ENCODE data around the gene GZMM. TPM values are rescaled to one million over a fixed set of nuclear protein-coding genes. Genes with fewer than 3 reads are reported as not detected.

The GZMM gene
- 10 to 100 TPM; 44.5 to 47.4 TPM for total RNA-seq

- H3K4me3 Mint-ChIP-seq = peak within 1 kb of the TSS; percentile 79
- ChIA-PET POLR2A (no interaction called here), CTCF (interaction anchor here (1.0 to 1.8 kb wide), 2 partner anchors 20 to 33 kb away, joined by 3 to 5 read pairs; no protein-coding TSS in a partner anchor)
- peaks cover 3% of the 10 kb centered on the region for H3K36me3 Mint-ChIP-seq (ENCODE audit: low read depth)
- H3K9me3 Mint-ChIP-seq = no peaks in the 10 kb centered on the region
- H3K27ac Mint-ChIP-seq = peak within 1 kb of the TSS; percentile 90
- H3K4me1 Mint-ChIP-seq = peaks cover 20% of the 10 kb centered on the region
- peak; percentile 80 for DNase-seq
- no peaks in the 10 kb centered on the region for H3K27me3 Mint-ChIP-seq
Measured at GRCh38 chr19:543910-544608, at the start of gene GZMM. Gene GZMM, plus strand, starts transcription at chr19:544053. Its CDS starts 19 bp downstream, at chr19:544072.

DNA sequence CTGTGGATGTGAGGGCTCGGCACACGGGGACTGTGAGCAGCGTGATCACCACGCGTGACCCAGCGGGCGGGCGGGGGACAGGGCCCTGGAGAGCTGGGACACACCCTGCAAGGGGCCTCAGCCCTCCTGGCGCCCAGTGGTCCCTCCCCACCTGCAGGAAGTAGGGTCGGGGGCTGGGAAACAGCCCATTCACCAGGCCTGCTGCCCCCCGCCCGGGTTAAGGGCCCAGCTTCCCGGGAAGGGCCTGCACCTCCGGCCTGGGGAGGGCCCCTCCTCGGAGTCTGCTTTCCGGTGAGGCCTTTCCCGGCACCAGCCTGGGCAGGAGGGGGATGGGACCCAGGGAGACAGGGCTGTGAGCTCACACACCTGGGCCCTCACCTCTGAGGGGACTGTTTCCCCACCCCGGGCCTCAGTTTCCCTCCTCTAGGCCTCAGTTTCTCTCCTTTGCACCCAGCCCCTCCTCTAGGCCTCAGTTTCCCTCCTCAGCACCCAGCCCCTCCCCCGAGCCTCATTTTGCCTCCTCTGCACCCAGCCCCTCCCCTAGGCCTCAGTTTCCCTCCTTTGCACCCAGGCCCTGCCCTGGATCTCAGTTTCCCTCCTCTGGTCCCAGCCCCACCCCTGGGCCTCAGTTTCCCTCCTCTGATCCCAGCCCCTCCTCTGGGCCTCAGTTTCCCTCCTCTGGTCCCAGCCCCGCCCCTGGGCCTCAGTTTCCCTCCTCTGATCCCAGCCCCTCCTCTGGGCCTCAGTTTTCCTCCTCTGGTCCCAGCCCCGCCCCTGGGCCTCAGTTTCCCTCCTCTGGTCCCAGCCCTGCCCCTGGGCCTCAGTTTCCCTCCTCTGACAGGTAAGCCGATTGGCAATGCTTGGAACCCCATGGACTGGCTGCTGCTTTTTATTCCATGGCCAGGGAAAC lies 49.4 kb upstream of the GZMM start:
- H3K9me3 Mint-ChIP-seq = peaks cover 5% of the 10 kb centered on the region
- H3K4me3 Mint-ChIP-seq = no peak overlapping the region
- peaks cover 2% of the 10 kb centered on the region for H3K4me1 Mint-ChIP-seq
- H3K36me3 Mint-ChIP-seq (ENCODE audit: low read depth) = no peaks in the 10 kb centered on the region
- peaks cover 18% of the 10 kb centered on the region for H3K27me3 Mint-ChIP-seq
- ChIA-PET POLR2A (no interaction called here), CTCF (interaction anchor here (1.2 to 3.3 kb wide), 4 partner anchors 9 to 16 kb away, joined by 3 to 25 read pairs (median 6); no protein-coding TSS in a partner anchor)
- no peak overlapping the region for H3K27ac Mint-ChIP-seq
- DNase-seq = no peak

GRCh38 chr19:495081-495401 lies 48.8 kb upstream of the GZMM start:
- ChIA-PET POLR2A (no interaction called here), CTCF (interaction anchor here (0.6 to 3.3 kb wide), 8 partner anchors 8 to 216 kb away, joined by 3 to 25 read pairs (median 4); no protein-coding TSS in a partner anchor)
- H3K36me3 Mint-ChIP-seq (ENCODE audit: low read depth) = no peaks in the 10 kb centered on the region
- H3K4me3 Mint-ChIP-seq = no peak overlapping the region
- H3K27ac Mint-ChIP-seq = no peak overlapping the region
- DNase-seq = no peak
- no peaks in the 10 kb centered on the region for H3K4me1 Mint-ChIP-seq
- H3K27me3 Mint-ChIP-seq = peaks cover 21% of the 10 kb centered on the region
- peaks cover 5% of the 10 kb centered on the region for H3K9me3 Mint-ChIP-seq

GRCh38 chr19:495402-496111 lies 48.3 kb upstream of the GZMM start:
- CTCF ChIA-PET = interaction anchor here (0.6 to 3.3 kb wide), 8 partner anchors 7 to 216 kb away, joined by 3 to 25 read pairs (median 4); no protein-coding TSS in a partner anchor
- H3K36me3 Mint-ChIP-seq (ENCODE audit: low read depth) = no peaks in the 10 kb centered on the region
- H3K4me1 Mint-ChIP-seq = no peaks in the 10 kb centered on the region
- POLR2A ChIA-PET = interaction anchor here (0.7 kb wide), 1 partner anchor 1794 kb away, joined by 3 read pairs; no protein-coding TSS in a partner anchor
- peak; percentile 37 for DNase-seq
- no peak overlapping the region for H3K27ac Mint-ChIP-seq
- H3K27me3 Mint-ChIP-seq = peaks cover 21% of the 10 kb centered on the region
- peaks cover 5% of the 10 kb centered on the region for H3K9me3 Mint-ChIP-seq
- H3K4me3 Mint-ChIP-seq = no peak overlapping the region

- Mint-ChIP-seq H3K4me3 (no peak within 1 kb of the TSS), H3K36me3 (ENCODE audit: low read depth) (no peaks in the 10 kb centered on the region), H3K9me3 (peaks cover 5% of the 10 kb centered on the region), H3K27me3 (peaks cover 21% of the 10 kb centered on the region), H3K27ac (no peak within 1 kb of the TSS), H3K4me1 (no peaks in the 10 kb centered on the region)
- CTCF ChIA-PET = interaction anchor here (1.2 to 3.3 kb wide), 6 partner anchors 7 to 114 kb away, joined by 3 to 25 read pairs (median 6); no protein-coding TSS in a partner anchor
- no peak for DNase-seq
- POLR2A ChIA-PET = interaction anchor here (0.7 kb wide), 1 partner anchor 1793 kb away, joined by 3 read pairs; no protein-coding TSS in a partner anchor
Measured at GRCh38 chr19:496112-496665, 47.7 kb upstream of the GZMM start, which contains the start of gene MADCAM1. Gene MADCAM1, plus strand, starts transcription at chr19:496486. Its CDS starts 14 bp downstream, at chr19:496500.

DNA sequence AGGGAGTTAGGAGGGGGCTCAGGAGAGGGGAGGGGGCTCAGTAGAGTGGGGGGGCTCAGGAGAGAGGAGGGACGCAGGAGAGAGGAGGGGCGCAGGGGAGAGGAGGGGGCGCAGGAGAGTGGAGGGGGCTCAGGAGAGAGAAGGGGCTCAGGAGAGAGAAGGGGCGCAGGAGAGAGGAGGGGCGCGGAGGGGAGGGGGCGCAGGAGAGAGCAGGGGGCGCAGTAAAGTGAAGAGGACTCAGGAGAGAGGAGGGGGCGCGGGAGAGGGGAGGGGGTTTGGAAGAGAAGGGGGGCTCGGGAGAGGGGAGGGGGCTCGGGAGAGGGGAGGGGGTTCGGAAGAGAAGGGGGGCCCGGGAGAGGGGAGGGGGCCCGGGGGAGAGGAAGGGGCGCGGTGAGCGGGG lies 46.9 kb upstream of the GZMM start:
- Mint-ChIP-seq H3K9me3 (peaks cover 5% of the 10 kb centered on the region), H3K36me3 (ENCODE audit: low read depth) (no peaks in the 10 kb centered on the region), H3K27me3 (peaks cover 21% of the 10 kb centered on the region), H3K4me3 (no peak overlapping the region), H3K4me1 (peaks cover under 1% of the 10 kb centered on the region), H3K27ac (no peak overlapping the region)
- POLR2A ChIA-PET = no interaction called here
- CTCF ChIA-PET = interaction anchor here (1.9 kb wide), 1 partner anchor 10 kb away, joined by 15 read pairs; no protein-coding TSS in a partner anchor
- no peak for DNase-seq

DNA sequence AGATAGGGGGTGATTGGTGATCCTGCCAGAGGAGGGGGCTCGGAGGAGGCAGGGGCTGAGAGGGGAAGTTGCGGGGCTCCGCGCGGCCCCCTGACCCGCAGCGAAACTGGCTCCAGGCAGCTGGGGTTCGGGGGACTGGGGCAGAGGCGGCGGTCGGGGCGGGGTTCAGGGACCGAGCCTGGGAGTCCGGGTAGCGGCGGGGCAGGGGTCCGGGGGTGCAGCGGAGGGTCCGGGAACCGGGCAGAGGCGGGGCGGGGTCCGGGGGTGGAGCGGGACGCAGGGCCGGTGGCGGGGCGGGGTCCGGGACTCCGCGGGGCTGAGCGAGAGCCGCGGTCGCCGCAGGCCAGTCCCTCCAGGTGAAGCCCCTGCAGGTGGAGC lies 46.4 kb upstream of the GZMM start:
- Mint-ChIP-seq H3K4me1 (peaks cover 4% of the 10 kb centered on the region), H3K27ac (no peak overlapping the region), H3K4me3 (no peak overlapping the region), H3K27me3 (peaks cover 21% of the 10 kb centered on the region), H3K36me3 (ENCODE audit: low read depth) (no peaks in the 10 kb centered on the region), H3K9me3 (peaks cover 5% of the 10 kb centered on the region)
- CTCF ChIA-PET = interaction anchor here (1.5 to 4.0 kb wide), 3 partner anchors 9 to 250 kb away, joined by 3 to 17 read pairs (median 15); no protein-coding TSS in a partner anchor
- no peak for DNase-seq
- POLR2A ChIA-PET = no interaction called here

DNA sequence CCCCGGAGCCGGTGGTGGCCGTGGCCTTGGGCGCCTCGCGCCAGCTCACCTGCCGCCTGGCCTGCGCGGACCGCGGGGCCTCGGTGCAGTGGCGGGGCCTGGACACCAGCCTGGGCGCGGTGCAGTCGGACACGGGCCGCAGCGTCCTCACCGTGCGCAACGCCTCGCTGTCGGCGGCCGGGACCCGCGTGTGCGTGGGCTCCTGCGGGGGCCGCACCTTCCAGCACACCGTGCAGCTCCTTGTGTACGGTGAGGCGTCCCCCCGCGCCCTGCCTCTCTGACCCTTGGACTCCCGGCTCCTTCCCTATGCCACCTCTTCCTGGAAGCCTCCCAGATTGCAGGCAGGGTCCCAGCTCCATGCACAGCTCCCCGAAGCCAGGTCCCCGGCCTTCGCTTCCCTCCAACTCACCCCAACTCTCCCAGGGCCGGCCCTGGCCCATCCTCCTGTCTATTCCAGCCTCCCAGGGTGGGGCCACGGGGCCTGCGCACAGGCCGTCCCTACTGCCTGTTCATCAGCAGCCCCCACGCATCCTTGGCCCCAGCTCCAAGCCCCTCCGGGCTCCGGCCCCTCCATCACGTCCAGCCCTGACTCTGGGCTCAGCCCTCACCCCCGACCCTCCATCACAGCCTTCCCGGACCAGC lies 45.9 kb upstream of the GZMM start:
- Mint-ChIP-seq H3K27me3 (peaks cover 21% of the 10 kb centered on the region), H3K9me3 (peaks cover 3% of the 10 kb centered on the region), H3K4me3 (no peak overlapping the region), H3K27ac (no peak overlapping the region), H3K36me3 (ENCODE audit: low read depth) (no peaks in the 10 kb centered on the region), H3K4me1 (peaks cover 9% of the 10 kb centered on the region)
- DNase-seq = no peak
- ChIA-PET CTCF (interaction anchor here (1.5 to 4.0 kb wide), 3 partner anchors 9 to 251 kb away, joined by 3 to 17 read pairs (median 15); no protein-coding TSS in a partner anchor), POLR2A (interaction anchor here (0.7 kb wide), 1 partner anchor 11 kb away, joined by 3 read pairs; no protein-coding TSS in a partner anchor)

DNA sequence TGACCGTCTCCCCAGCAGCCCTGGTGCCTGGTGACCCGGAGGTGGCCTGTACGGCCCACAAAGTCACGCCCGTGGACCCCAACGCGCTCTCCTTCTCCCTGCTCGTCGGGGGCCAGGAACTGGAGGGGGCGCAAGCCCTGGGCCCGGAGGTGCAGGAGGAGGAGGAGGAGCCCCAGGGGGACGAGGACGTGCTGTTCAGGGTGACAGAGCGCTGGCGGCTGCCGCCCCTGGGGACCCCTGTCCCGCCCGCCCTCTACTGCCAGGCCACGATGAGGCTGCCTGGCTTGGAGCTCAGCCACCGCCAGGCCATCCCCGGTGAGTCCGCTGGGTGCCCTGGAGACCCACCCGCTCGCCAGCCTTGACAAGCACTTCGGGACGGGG lies 45.4 kb upstream of the GZMM start:
- Mint-ChIP-seq H3K9me3 (peaks cover 2% of the 10 kb centered on the region), H3K4me1 (peaks cover 9% of the 10 kb centered on the region), H3K4me3 (no peak overlapping the region), H3K36me3 (ENCODE audit: low read depth) (no peaks in the 10 kb centered on the region), H3K27ac (no peak overlapping the region), H3K27me3 (peaks cover 21% of the 10 kb centered on the region)
- CTCF ChIA-PET = interaction anchor here (1.5 to 4.0 kb wide), 3 partner anchors 8 to 252 kb away, joined by 3 to 17 read pairs (median 15); no protein-coding TSS in a partner anchor
- POLR2A ChIA-PET = interaction anchor here (0.7 kb wide), 1 partner anchor 10 kb away, joined by 3 read pairs; no protein-coding TSS in a partner anchor
- DNase-seq = no peak

GRCh38 chr19:498977-499623 lies 44.8 kb upstream of the GZMM start:
- Mint-ChIP-seq H3K9me3 (no peaks in the 10 kb centered on the region), H3K4me3 (no peak overlapping the region), H3K27me3 (peaks cover 21% of the 10 kb centered on the region), H3K27ac (no peak overlapping the region), H3K36me3 (ENCODE audit: low read depth) (no peaks in the 10 kb centered on the region), H3K4me1 (peaks cover 9% of the 10 kb centered on the region)
- POLR2A ChIA-PET = no interaction called here
- no peak for DNase-seq
- CTCF ChIA-PET = interaction anchor here (1.9 to 4.0 kb wide), 2 partner anchors 7 to 12 kb away, joined by 15 to 17 read pairs; no protein-coding TSS in a partner anchor

- no peak overlapping the region for H3K4me3 Mint-ChIP-seq
- H3K4me1 Mint-ChIP-seq = peaks cover 24% of the 10 kb centered on the region
- no peaks in the 10 kb centered on the region for H3K36me3 Mint-ChIP-seq (ENCODE audit: low read depth)
- ChIA-PET POLR2A (no interaction called here), CTCF (no interaction called here)
- no peaks in the 10 kb centered on the region for H3K9me3 Mint-ChIP-seq
- DNase-seq = no peak
- H3K27me3 Mint-ChIP-seq = peaks cover 14% of the 10 kb centered on the region
- H3K27ac Mint-ChIP-seq = no peak overlapping the region
Measured at GRCh38 chr19:501646-502045, 42.2 kb upstream of the GZMM start.

Data from activated CD4-positive, alpha-beta T cell treated with anti-CD3 and anti-CD28 coated beads, Interleukin-2, amount 10 ng/mL, durations not matched to agents 7 days and 5 days (primary cell).